EL (cell line): ENCODE data around the gene STPG1.

ENCODE experiments used
- DNase-seq: peaks from one replicate; pipeline ENCODE4 v3.0.0-alpha.2; 2016

The STPG1 gene

GRCh38 chr1:24392982-24393650, 20.5 kb downstream of the STPG1 start:
- DNase-seq: no peak

GRCh38 chr1:24392604-24392946, 21.0 kb downstream of the STPG1 start:
- no peak for DNase-seq

- peak; percentile 59 for DNase-seq
Observed at GRCh38 chr1:24391882-24392603, 21.5 kb downstream of the STPG1 start.

- peak; percentile 82 for DNase-seq
Observed at GRCh38 chr1:24390924-24391782, 22.4 kb downstream of the STPG1 start.

GRCh38 chr1:24389231-24389678, 24.3 kb downstream of the STPG1 start:
- DNase-seq: no peak

GRCh38 chr1:24388331-24388885, 25.2 kb downstream of the STPG1 start:
- DNase-seq: no peak

- DNase-seq: no peak
Observed at GRCh38 chr1:24387636-24388175, 25.9 kb downstream of the STPG1 start.

GRCh38 chr1:24386931-24387330, 26.7 kb downstream of the STPG1 start:
- no peak for DNase-seq

- no peak for DNase-seq
Observed at GRCh38 chr1:24386241-24386640, 27.3 kb downstream of the STPG1 start.

GRCh38 chr1:24385160-24385940, 28.2 kb downstream of the STPG1 start:
- peak; percentile 46 for DNase-seq

GRCh38 chr1:24384251-24385090, 29.1 kb downstream of the STPG1 start:
- DNase-seq: peak; percentile 57

GRCh38 chr1:24383381-24383940, 30.1 kb downstream of the STPG1 start:
- DNase-seq: no peak

- no peak for DNase-seq
Observed at GRCh38 chr1:24382165-24382577, 31.4 kb downstream of the STPG1 start.

GRCh38 chr1:24381256-24381655, 32.3 kb downstream of the STPG1 start:
- DNase-seq: no peak

- DNase-seq: no peak
Observed at GRCh38 chr1:24380508-24380907, 33.1 kb downstream of the STPG1 start.

- peak; percentile 18 for DNase-seq
Observed at GRCh38 chr1:24379733-24380315, 33.8 kb downstream of the STPG1 start.

GRCh38 chr1:24374891-24375786, 38.4 kb downstream of the STPG1 start:
- DNase-seq: peak; percentile 45

GRCh38 chr1:24373710-24374109, 39.9 kb downstream of the STPG1 start:
- DNase-seq: no peak

GRCh38 chr1:24373044-24373443, 40.5 kb downstream of the STPG1 start:
- no peak for DNase-seq
